DND-41 (cell line): ENCODE measurements around the gene TOX3.

ENCODE experiments used
- ATAC-seq: fragments of 200-7000 bp; cut with Tn5 transposase; 3 replicates; pipeline ENCODE4 v1.9.1; 2021; ENCODE audit warnings: low read depth; ENCODE audit not compliant: insufficient read depth
- DNase-seq: peaks from one replicate; pipeline ENCODE4 v3.0.0-alpha.2; 2020
- H2AFZ ChIP-seq: 2 replicates; pipeline ENCODE4 v1.6.0; 2012; ENCODE audit warnings: low read depth, low read length
- H3K27ac ChIP-seq: 2 replicates; pipeline ENCODE4 v1.5.1; 2012; ENCODE audit warnings: low read length, inconsistent platforms
- H3K27me3 ChIP-seq: fragments of 200-600 bp; sonication (generic); 2 replicates; pipeline ENCODE4 v1.6.0; 2012; ENCODE audit warnings: low read length, mild to moderate bottlenecking, inconsistent platforms; ENCODE audit not compliant: insufficient read depth, poor library complexity
- H3K36me3 ChIP-seq: 2 replicates; pipeline ENCODE4 v1.5.1; 2012; ENCODE audit warnings: low read length, inconsistent platforms; ENCODE audit not compliant: insufficient read depth
- H3K4me1 ChIP-seq: 2 replicates; pipeline ENCODE4 v1.5.1; 2012; ENCODE audit warnings: mild to moderate bottlenecking, low read length; ENCODE audit not compliant: insufficient read depth
- H3K4me2 ChIP-seq: 2 replicates; pipeline ENCODE4 v1.6.0; 2012; ENCODE audit warnings: mild to moderate bottlenecking, moderate library complexity, low read length, inconsistent platforms; ENCODE audit not compliant: insufficient read depth
- H3K4me3 ChIP-seq, 2 experiments: fragments of 200-600 bp in 1 of 2; shearing (Covaris generic) in 1 of 2; 2 replicates each; pipeline ENCODE4 v1.5.1; 2012 to 2016; ENCODE audit warnings: inconsistent platforms in 2 of 2, low read length in 2 of 2, mild to moderate bottlenecking in 2 of 2, low read depth in 1 of 2, moderate library complexity in 1 of 2
- H3K79me2 ChIP-seq: 2 replicates; pipeline ENCODE4 v1.6.0; 2012; ENCODE audit warnings: low read length, inconsistent platforms; ENCODE audit not compliant: insufficient read depth
- H3K9ac ChIP-seq: 2 replicates; pipeline ENCODE4 v1.6.0; 2012; ENCODE audit warnings: low read depth, mild to moderate bottlenecking, inconsistent platforms, low read length, moderate library complexity
- H3K9me3 ChIP-seq: 2 replicates; pipeline ENCODE4 v1.5.1; 2012; ENCODE audit warnings: low read length, moderate library complexity, mild to moderate bottlenecking, inconsistent platforms; ENCODE audit not compliant: insufficient read depth, severe bottlenecking
- H4K20me1 ChIP-seq: 2 replicates; pipeline ENCODE4 v1.6.0; 2012; ENCODE audit warnings: low read length; ENCODE audit not compliant: insufficient read depth
- EZH2 ChIP-seq: IDR thresholded peaks from 3 replicates; pipeline ENCODE4 v1.6.1; 2012; ENCODE audit warnings: borderline replicate concordance, low read depth, mild to moderate bottlenecking, moderate library complexity, low read length, inconsistent platforms; ENCODE audit not compliant: severe bottlenecking
- TF ChIP-seq, protein P1 (sequence below): IDR thresholded peaks from 2 replicates; pipeline ENCODE4 v1.5.1; 2012; ENCODE audit warnings: borderline replicate concordance, low read length, moderate library complexity, mild to moderate bottlenecking; ENCODE audit not compliant: poor library complexity, severe bottlenecking; ENCODE audit errors: extremely low read depth

The TOX3 gene

DNA sequence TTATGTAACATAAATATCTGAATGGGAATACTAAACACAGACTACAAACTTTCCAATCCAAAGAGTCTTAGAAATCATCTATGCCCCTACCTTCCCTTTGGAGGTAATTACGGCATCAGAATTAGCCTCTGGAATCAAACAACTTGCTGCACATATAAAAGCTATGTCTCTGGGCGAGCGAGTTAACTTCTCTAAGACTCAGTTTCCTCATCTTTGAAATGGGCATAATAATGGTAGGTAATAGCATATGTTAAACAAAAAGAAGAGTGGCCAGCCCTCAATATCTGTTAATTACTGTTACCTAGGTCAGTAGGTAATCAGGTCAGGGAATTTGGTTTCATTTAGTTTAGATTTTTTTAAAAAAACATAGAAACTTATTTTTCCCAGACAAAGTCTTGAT, 153.5 kb downstream of the TOX3 start:
- Histone ChIP-seq H3K4me2 (no peak overlapping the region), H2AFZ (no peak overlapping the region), H3K9ac (no peak overlapping the region), H3K36me3 (no peaks in the 10 kb centered on the region), H3K27me3 (peaks cover 3% of the 10 kb centered on the region), H3K79me2 (no peaks in the 10 kb centered on the region), H3K4me1 (no peaks in the 10 kb centered on the region), H3K4me3 (no peak overlapping the region), H3K27ac (no peak overlapping the region), H3K9me3 (no peaks in the 10 kb centered on the region), H4K20me1 (no peaks in the 10 kb centered on the region)
- ATAC-seq (no peak), DNase-seq (no peak)
- no peak for TF ChIP-seq EZH2
- TF ChIP-seq, protein P1, sequence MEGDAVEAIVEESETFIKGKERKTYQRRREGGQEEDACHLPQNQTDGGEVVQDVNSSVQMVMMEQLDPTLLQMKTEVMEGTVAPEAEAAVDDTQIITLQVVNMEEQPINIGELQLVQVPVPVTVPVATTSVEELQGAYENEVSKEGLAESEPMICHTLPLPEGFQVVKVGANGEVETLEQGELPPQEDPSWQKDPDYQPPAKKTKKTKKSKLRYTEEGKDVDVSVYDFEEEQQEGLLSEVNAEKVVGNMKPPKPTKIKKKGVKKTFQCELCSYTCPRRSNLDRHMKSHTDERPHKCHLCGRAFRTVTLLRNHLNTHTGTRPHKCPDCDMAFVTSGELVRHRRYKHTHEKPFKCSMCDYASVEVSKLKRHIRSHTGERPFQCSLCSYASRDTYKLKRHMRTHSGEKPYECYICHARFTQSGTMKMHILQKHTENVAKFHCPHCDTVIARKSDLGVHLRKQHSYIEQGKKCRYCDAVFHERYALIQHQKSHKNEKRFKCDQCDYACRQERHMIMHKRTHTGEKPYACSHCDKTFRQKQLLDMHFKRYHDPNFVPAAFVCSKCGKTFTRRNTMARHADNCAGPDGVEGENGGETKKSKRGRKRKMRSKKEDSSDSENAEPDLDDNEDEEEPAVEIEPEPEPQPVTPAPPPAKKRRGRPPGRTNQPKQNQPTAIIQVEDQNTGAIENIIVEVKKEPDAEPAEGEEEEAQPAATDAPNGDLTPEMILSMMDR, result no peak

DNA sequence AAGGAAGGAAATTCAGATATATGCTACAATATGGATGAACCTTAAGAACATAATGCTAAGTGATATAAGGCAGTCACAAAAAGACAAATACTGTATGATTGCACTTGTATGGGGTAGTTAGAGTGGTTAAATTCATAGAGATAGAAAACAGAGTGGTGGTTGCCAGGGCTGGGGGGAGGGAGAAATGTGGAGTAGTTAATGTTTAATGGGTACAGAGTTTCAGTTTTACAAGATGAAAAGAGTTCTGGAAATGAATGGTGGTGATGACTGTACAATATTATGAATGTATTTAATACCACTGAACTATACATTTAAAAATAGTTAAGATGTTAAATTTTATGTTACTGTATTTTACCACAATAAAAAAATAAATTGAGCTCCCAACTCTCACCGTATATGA, 157.9 kb downstream of the TOX3 start:
- no peak overlapping the region for H3K4me2 ChIP-seq
- DNase-seq, result no peak

More for the DNA sequence above, 157.9 kb downstream of the TOX3 start:
- no peaks in the 10 kb centered on the region for H3K4me1 ChIP-seq
- H3K4me3 ChIP-seq, result no peak overlapping the region
- no peaks in the 10 kb centered on the region for H4K20me1 ChIP-seq
- no peak overlapping the region for H2AFZ ChIP-seq
- H3K9me3 ChIP-seq, result no peaks in the 10 kb centered on the region
- peaks cover 3% of the 10 kb centered on the region for H3K27me3 ChIP-seq
- no peak overlapping the region for H3K9ac ChIP-seq
- H3K79me2 ChIP-seq, result no peaks in the 10 kb centered on the region
- no peak overlapping the region for H3K27ac ChIP-seq
- TF ChIP-seq EZH2, result no peak
- TF ChIP-seq, protein P1, result no peak
- ATAC-seq, result no peak
- H3K36me3 ChIP-seq, result no peaks in the 10 kb centered on the region
